ENCODE data around the gene FAM135A.

FAM135A gene

GRCh38 chr6:70370496-70370895, 42.8 kb upstream of the FAM135A start:
- DNase-seq (ENCODE audit: low read depth in 1 of 2, low spot score in 1 of 2): no peak
- TF ChIP-seq CTCF (IDR thresholded peaks at IDR 0.05; ENCODE audit: insufficient read depth, low read length): no peak
- no peak for TF ChIP-seq GABPA (IDR thresholded peaks at IDR 0.05; ENCODE audit: low read depth)
- TF ChIP-seq POLR2AphosphoS5 (IDR thresholded peaks at IDR 0.05; ENCODE audit: low read depth): no peak
- TF ChIP-seq REST (IDR thresholded peaks at IDR 0.05; ENCODE audit: insufficient replicate concordance, low read depth): no peak
- no peak for TF ChIP-seq SPI1 (IDR thresholded peaks at IDR 0.05; ENCODE audit: borderline replicate concordance, low read depth)
- peaks cover 4% of the 10 kb centered on the region for H3K27me3 ChIP-seq (ENCODE audit: insufficient read depth, poor library complexity, severe bottlenecking)

GRCh38 chr6:70371454-70372105, 41.7 kb upstream of the FAM135A start:
- DNase-seq (ENCODE audit: low read depth in 1 of 2, low spot score in 1 of 2): peak; percentile 8 to 32
- TF ChIP-seq POLR2AphosphoS5 (IDR thresholded peaks at IDR 0.05; ENCODE audit: low read depth) (no peak), CTCF (IDR thresholded peaks at IDR 0.05; ENCODE audit: insufficient read depth, low read length) (peak; percentile 22)
- Histone ChIP-seq H3K27me3 (ENCODE audit: insufficient read depth, poor library complexity, severe bottlenecking) (peaks cover 4% of the 10 kb centered on the region), H3K4me3 (replicated peaks; ENCODE audit: insufficient read depth, low read length) (no peak overlapping the region), H3K27ac (replicated peaks) (no peak overlapping the region)

More at GRCh38 chr6:70370496-70370895, 42.8 kb upstream of the FAM135A start:
- no peak overlapping the region for H3K4me3 ChIP-seq (replicated peaks; ENCODE audit: insufficient read depth, low read length)
- no peak overlapping the region for H3K27ac ChIP-seq (replicated peaks)

GRCh38 chr6:70375166-70375565, 38.1 kb upstream of the FAM135A start:
- Histone ChIP-seq H3K27ac (replicated peaks) (no peak overlapping the region), H3K4me3 (replicated peaks; ENCODE audit: insufficient read depth, low read length) (no peak overlapping the region), H3K27me3 (ENCODE audit: insufficient read depth, poor library complexity, severe bottlenecking) (no peaks in the 10 kb centered on the region)
- DNase-seq (ENCODE audit: low read depth in 1 of 2, low spot score in 1 of 2): no peak
- TF ChIP-seq POLR2AphosphoS5 (IDR thresholded peaks at IDR 0.05; ENCODE audit: low read depth) (no peak), REST (IDR thresholded peaks at IDR 0.05; ENCODE audit: insufficient replicate concordance, low read depth) (no peak), GABPA (IDR thresholded peaks at IDR 0.05; ENCODE audit: low read depth) (no peak), CTCF (IDR thresholded peaks at IDR 0.05; ENCODE audit: insufficient read depth, low read length) (no peak)

GRCh38 chr6:70375882-70376281, 37.4 kb upstream of the FAM135A start:
- no peak for DNase-seq (ENCODE audit: low read depth in 1 of 2, low spot score in 1 of 2)
- Histone ChIP-seq H3K27me3 (ENCODE audit: insufficient read depth, poor library complexity, severe bottlenecking) (no peaks in the 10 kb centered on the region), H3K27ac (replicated peaks) (no peak overlapping the region), H3K4me3 (replicated peaks; ENCODE audit: insufficient read depth, low read length) (no peak overlapping the region)
- TF ChIP-seq POLR2AphosphoS5 (IDR thresholded peaks at IDR 0.05; ENCODE audit: low read depth) (no peak), GABPA (IDR thresholded peaks at IDR 0.05; ENCODE audit: low read depth) (no peak), CTCF (IDR thresholded peaks at IDR 0.05; ENCODE audit: insufficient read depth, low read length) (peak; percentile 18)

Measured in HL-60 (cell line).